K562 treated with DMSO at 1 percent for 24 hours (cell line): ENCODE measurements around the gene CTSL. TPM values are rescaled to one million over a fixed set of nuclear protein-coding genes. Genes with fewer than 3 reads are reported as not detected.

Source experiments
- total RNA-seq: library from RNA; unstranded; fragments of 300-600 nt; gene quantifications from 2 replicates; pipeline ENCODE4 v1.2.3, GENCODE V29; 2022; ENCODE audit warnings: low read depth; ENCODE audit not compliant: insufficient read depth

Gene CTSL
- 112 and 115 TPM in 2 replicates for total RNA-seq

DNA sequence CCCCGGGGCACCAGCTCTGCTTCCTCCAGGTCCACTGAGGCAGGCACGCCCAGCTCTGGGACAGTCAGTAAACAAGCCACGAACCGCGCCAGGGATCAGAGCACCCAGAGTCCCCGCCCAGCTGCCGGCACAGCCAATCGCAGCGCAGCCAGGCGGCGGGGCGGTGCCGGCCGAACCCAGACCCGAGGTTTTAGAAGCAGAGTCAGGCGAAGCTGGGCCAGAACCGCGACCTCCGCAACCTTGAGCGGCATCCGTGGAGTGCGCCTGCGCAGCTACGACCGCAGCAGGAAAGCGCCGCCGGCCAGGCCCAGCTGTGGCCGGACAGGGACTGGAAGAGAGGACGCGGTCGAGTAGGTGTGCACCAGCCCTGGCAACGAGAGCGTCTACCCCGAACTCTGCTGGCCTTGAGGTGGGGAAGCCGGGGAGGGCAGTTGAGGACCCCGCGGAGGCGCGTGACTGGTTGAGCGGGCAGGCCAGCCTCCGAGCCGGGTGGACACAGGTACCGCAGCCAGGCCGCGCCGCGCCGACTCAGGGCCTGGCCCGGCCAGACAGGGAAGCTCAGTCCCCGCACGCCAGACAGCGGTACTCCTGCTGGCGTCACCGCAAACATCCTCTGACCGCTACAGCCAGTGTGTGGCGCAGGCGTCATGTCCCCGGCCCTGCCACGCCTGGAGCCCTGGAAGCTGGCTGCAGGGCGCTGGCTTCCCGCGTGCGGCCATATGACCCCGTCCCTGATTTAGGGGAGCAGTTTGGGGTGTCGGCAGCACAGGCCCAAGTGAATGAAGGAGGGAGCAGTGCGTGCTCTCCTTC, at the start of gene CTSL:
CTSL (plus strand) TSS at position 220 of the 810 bp plus-strand sequence. CDS start 1,485 bp downstream, outside the sequence.

Other genes with a start within 250 kb of the CTSL start
- gene DAPK1, start 228.3 kb upstream of the CTSL start, total RNA-seq, result 26.6 and 30.2 TPM in 2 replicates
- gene SPATA31E1, start 156.8 kb downstream of the CTSL start, total RNA-seq, result not detected in 2 replicates
- not detected in 2 replicates for gene SPATA31C1, start 191.8 kb downstream of the CTSL start, total RNA-seq
- 2.0 TPM in 2 replicates for gene CDK20, start 248.4 kb downstream of the CTSL start, total RNA-seq